PFSK-1 (cell line): ENCODE measurements around the gene VASH2.

ENCODE experiments used
- POLR2AphosphoS5 ChIP-seq: IDR thresholded peaks from 2 replicates; pipeline ENCODE4 v1.6.1; 2012; ENCODE audit warnings: low read depth, mild to moderate bottlenecking, control low read depth, low read length, moderate library complexity
- SIN3A ChIP-seq: IDR thresholded peaks from 2 replicates; pipeline ENCODE4 v1.6.1; 2012; ENCODE audit warnings: mild to moderate bottlenecking, low read length, moderate library complexity, borderline replicate concordance; ENCODE audit not compliant: insufficient read depth
- TAF1 ChIP-seq: IDR thresholded peaks from 2 replicates; pipeline ENCODE4 v1.6.1; 2012; ENCODE audit warnings: low read length, control low read depth, borderline replicate concordance; ENCODE audit not compliant: insufficient read depth
- TF ChIP-seq, protein P1 (sequence below), 2 experiments: IDR thresholded peaks; 2 replicates each; pipeline versions ENCODE4 v1.6.1 to v1.8.0; 2011 to 2012; ENCODE audit warnings: low read depth in 2 of 2, low read length in 2 of 2, control low read depth in 1 of 2, inconsistent platforms in 1 of 2, mild to moderate bottlenecking in 1 of 2, moderate library complexity in 1 of 2; ENCODE audit not compliant: insufficient read depth in 1 of 2

DNA sequence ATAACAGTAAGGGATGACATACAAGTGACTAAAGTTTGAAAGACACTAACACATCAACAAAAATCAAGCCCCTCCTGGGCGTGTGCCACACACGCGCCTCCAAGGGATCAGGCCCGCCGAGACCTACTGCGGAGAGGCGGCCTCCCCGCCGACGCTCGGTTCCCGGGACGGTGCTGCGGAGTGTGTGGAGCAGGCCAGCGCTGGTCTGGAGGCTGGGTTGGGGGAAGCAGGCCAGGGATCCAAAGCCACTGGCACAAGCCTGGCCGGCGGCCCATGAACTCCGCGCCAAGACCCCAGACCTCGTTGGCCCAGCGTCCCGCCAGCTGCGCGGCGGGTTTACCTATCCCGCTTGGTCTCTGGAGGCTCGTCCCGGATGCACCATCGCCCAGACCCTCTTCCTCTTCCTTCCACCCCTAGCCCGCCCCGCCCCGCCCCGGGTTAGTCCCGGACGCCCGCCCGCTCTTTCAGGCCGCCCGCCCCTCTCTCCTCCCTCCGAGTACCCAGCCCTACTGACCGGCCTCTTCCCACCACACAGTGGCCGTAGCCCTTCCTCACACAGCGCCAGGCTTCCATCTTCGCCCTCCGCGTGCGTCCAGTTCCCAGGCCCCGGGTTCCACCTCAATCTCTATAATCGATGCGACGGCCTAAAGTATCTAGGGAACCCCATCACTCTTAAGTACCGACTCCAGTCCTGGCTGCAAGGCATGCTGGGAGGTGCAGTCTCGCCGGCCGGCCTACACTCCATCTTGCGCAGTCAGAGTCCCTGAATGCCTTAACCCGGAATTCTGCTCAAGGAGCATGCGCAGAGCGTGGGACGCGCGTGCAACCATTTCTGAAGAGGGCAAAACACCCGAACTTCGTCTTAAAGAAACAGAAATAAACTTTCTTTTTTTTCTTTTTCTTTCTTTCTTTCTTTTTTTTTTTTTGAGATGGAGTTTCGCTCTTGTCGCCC, 65.0 kb downstream of the VASH2 start, which contains the start of gene ANGEL2:
- TF ChIP-seq POLR2AphosphoS5 (peak; percentile 95), TAF1 (peak; percentile 69; the same call in 1 of the 2 replicates), SIN3A (peak; percentile 2; the same call in 1 of the 2 replicates)
- TF ChIP-seq, protein P1, sequence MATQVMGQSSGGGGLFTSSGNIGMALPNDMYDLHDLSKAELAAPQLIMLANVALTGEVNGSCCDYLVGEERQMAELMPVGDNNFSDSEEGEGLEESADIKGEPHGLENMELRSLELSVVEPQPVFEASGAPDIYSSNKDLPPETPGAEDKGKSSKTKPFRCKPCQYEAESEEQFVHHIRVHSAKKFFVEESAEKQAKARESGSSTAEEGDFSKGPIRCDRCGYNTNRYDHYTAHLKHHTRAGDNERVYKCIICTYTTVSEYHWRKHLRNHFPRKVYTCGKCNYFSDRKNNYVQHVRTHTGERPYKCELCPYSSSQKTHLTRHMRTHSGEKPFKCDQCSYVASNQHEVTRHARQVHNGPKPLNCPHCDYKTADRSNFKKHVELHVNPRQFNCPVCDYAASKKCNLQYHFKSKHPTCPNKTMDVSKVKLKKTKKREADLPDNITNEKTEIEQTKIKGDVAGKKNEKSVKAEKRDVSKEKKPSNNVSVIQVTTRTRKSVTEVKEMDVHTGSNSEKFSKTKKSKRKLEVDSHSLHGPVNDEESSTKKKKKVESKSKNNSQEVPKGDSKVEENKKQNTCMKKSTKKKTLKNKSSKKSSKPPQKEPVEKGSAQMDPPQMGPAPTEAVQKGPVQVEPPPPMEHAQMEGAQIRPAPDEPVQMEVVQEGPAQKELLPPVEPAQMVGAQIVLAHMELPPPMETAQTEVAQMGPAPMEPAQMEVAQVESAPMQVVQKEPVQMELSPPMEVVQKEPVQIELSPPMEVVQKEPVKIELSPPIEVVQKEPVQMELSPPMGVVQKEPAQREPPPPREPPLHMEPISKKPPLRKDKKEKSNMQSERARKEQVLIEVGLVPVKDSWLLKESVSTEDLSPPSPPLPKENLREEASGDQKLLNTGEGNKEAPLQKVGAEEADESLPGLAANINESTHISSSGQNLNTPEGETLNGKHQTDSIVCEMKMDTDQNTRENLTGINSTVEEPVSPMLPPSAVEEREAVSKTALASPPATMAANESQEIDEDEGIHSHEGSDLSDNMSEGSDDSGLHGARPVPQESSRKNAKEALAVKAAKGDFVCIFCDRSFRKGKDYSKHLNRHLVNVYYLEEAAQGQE (IDR thresholded peaks at IDR 0.05; ENCODE audit: insufficient read depth in 1 of 2, low read depth in 2 of 2, low read length in 2 of 2): no peak
